ENCODE data around the gene SPECC1L.

DNA sequence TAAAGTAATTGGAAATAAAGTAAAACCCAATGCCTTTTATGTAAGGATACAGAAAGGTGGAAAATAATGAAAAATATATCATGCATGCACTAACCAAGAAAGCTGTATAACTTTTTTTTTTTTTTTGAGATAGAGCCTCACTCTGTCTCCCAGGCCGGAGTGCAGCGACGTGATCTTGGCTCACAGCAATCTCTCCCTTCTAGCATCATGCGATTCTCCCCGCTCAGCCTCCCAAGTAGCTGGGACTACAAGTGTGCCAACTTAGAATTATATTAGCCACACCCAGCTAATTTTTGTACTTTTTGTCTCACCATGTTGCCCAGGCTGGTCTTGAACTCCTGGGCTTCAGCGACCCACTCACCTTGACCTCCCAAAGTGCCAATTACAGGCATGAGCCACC, 30.2 kb upstream of the SPECC1L start:
- TF ChIP-seq, protein P1, sequence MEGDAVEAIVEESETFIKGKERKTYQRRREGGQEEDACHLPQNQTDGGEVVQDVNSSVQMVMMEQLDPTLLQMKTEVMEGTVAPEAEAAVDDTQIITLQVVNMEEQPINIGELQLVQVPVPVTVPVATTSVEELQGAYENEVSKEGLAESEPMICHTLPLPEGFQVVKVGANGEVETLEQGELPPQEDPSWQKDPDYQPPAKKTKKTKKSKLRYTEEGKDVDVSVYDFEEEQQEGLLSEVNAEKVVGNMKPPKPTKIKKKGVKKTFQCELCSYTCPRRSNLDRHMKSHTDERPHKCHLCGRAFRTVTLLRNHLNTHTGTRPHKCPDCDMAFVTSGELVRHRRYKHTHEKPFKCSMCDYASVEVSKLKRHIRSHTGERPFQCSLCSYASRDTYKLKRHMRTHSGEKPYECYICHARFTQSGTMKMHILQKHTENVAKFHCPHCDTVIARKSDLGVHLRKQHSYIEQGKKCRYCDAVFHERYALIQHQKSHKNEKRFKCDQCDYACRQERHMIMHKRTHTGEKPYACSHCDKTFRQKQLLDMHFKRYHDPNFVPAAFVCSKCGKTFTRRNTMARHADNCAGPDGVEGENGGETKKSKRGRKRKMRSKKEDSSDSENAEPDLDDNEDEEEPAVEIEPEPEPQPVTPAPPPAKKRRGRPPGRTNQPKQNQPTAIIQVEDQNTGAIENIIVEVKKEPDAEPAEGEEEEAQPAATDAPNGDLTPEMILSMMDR (IDR thresholded peaks at IDR 0.05): no peak
- no peak for TF ChIP-seq POLR2A (IDR thresholded peaks at IDR 0.05)

Measured in body of pancreas (tissue), 4 donors.